A673 (cell line): ENCODE results near the gene IGSF21.

ENCODE experiments used
- CTCF ChIP-seq: fragments of 300-800, 200-600 bp; sonication (generic); conservative IDR thresholded peaks from 2 replicates; pipeline ENCODE4 v1.5.1; 2017; ENCODE audit warnings: low read depth, mild to moderate bottlenecking, antibody characterized with exemption, low read length, moderate library complexity, mixed read lengths
- EZH2 ChIP-seq: fragments of 200-600 bp; sonication (generic); IDR thresholded peaks from 2 replicates; pipeline ENCODE4 v1.6.1; 2017; ENCODE audit warnings: borderline replicate concordance, low read depth, mild to moderate bottlenecking, mixed read lengths, antibody characterized with exemption, low read length; ENCODE audit not compliant: poor library complexity, severe bottlenecking

- TF ChIP-seq CTCF: no peak
- TF ChIP-seq EZH2: no peak
Measured at GRCh38 chr1:18354612-18355011, 247.0 kb downstream of the IGSF21 start.
